Neural cell (in vitro differentiated cells): ENCODE measurements around the gene GLI3.

Source experiments
- EP300 ChIP-seq: fragments of 450-650 bp; conservative IDR thresholded peaks from 2 replicates; pipeline ENCODE4 v1.6.1; 2014; ENCODE audit warnings: antibody characterized with exemption, mild to moderate bottlenecking, moderate library complexity; ENCODE audit not compliant: poor library complexity, severe bottlenecking
- EZH2 ChIP-seq: fragments of 200-600, 300-800 bp; shearing (Covaris generic), sonication (generic); IDR thresholded peaks from 2 replicates; pipeline ENCODE4 v1.6.1; 2014; ENCODE audit warnings: antibody characterized with exemption, low read length, borderline replicate concordance, mild to moderate bottlenecking; ENCODE audit not compliant: insufficient read depth, poor library complexity, severe bottlenecking
- MXI1 ChIP-seq: fragments of 450-650 bp; conservative IDR thresholded peaks from 2 replicates; pipeline ENCODE4 v1.6.1; 2014; ENCODE audit warnings: antibody characterized with exemption, mild to moderate bottlenecking; ENCODE audit not compliant: poor library complexity, severe bottlenecking
- POLR2AphosphoS5 ChIP-seq: IDR thresholded peaks from 2 replicates; pipeline ENCODE4 v1.6.1; 2012
- RAD21 ChIP-seq: fragments of 450-650 bp; conservative IDR thresholded peaks from 2 replicates; pipeline ENCODE4 v1.6.1; 2014; ENCODE audit warnings: antibody characterized with exemption, mild to moderate bottlenecking, moderate library complexity
- SMC3 ChIP-seq: fragments of 450-650 bp; conservative IDR thresholded peaks from 2 replicates; pipeline ENCODE4 v1.6.1; 2014; ENCODE audit warnings: antibody characterized with exemption, mild to moderate bottlenecking, moderate library complexity; ENCODE audit not compliant: poor library complexity
- TAF1 ChIP-seq: IDR thresholded peaks from 2 replicates; pipeline ENCODE4 v1.6.1; 2012; ENCODE audit warnings: low read depth
- TF ChIP-seq, protein P1 (sequence below): fragments of 450-650 bp; IDR thresholded peaks from 2 replicates; pipeline ENCODE4 v1.5.1; 2014; ENCODE audit warnings: antibody characterized with exemption, mild to moderate bottlenecking, moderate library complexity; ENCODE audit not compliant: poor library complexity, severe bottlenecking
- TF ChIP-seq, protein P2 (sequence below): IDR thresholded peaks from 2 replicates; pipeline ENCODE4 v1.6.1; 2012; ENCODE audit warnings: borderline replicate concordance

DNA sequence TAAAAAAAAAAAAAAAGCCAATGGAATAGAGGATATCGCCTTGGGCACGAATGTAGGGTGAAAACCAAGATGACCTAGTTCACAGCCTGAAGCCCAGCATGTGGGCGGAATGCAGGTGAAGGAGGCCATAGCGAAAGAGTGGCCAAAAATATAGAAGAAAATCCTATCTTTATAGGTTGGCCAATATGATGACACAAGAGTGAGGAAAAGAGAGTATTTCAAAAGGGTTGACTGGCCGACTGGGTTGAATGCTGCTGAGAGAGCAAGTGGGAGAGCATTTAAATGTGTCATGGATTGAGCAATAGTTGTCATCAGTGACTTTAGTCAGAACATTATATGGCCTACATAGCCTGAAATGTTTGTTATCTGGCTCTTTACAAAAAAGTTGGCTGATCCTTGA lies 17.2 kb upstream of the GLI3 start:
- TF ChIP-seq, protein P1, sequence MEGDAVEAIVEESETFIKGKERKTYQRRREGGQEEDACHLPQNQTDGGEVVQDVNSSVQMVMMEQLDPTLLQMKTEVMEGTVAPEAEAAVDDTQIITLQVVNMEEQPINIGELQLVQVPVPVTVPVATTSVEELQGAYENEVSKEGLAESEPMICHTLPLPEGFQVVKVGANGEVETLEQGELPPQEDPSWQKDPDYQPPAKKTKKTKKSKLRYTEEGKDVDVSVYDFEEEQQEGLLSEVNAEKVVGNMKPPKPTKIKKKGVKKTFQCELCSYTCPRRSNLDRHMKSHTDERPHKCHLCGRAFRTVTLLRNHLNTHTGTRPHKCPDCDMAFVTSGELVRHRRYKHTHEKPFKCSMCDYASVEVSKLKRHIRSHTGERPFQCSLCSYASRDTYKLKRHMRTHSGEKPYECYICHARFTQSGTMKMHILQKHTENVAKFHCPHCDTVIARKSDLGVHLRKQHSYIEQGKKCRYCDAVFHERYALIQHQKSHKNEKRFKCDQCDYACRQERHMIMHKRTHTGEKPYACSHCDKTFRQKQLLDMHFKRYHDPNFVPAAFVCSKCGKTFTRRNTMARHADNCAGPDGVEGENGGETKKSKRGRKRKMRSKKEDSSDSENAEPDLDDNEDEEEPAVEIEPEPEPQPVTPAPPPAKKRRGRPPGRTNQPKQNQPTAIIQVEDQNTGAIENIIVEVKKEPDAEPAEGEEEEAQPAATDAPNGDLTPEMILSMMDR, result no peak
- TF ChIP-seq TAF1 (no peak), RAD21 (no peak), EP300 (no peak), POLR2AphosphoS5 (no peak), EZH2 (no peak), SMC3 (no peak), MXI1 (no peak)
- TF ChIP-seq, protein P2, sequence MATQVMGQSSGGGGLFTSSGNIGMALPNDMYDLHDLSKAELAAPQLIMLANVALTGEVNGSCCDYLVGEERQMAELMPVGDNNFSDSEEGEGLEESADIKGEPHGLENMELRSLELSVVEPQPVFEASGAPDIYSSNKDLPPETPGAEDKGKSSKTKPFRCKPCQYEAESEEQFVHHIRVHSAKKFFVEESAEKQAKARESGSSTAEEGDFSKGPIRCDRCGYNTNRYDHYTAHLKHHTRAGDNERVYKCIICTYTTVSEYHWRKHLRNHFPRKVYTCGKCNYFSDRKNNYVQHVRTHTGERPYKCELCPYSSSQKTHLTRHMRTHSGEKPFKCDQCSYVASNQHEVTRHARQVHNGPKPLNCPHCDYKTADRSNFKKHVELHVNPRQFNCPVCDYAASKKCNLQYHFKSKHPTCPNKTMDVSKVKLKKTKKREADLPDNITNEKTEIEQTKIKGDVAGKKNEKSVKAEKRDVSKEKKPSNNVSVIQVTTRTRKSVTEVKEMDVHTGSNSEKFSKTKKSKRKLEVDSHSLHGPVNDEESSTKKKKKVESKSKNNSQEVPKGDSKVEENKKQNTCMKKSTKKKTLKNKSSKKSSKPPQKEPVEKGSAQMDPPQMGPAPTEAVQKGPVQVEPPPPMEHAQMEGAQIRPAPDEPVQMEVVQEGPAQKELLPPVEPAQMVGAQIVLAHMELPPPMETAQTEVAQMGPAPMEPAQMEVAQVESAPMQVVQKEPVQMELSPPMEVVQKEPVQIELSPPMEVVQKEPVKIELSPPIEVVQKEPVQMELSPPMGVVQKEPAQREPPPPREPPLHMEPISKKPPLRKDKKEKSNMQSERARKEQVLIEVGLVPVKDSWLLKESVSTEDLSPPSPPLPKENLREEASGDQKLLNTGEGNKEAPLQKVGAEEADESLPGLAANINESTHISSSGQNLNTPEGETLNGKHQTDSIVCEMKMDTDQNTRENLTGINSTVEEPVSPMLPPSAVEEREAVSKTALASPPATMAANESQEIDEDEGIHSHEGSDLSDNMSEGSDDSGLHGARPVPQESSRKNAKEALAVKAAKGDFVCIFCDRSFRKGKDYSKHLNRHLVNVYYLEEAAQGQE, result no peak
